Hepatocyte (in vitro differentiated cells): ENCODE results near the gene RBBP7. TPM values are rescaled to one million over a fixed set of nuclear protein-coding genes. Genes with fewer than 3 reads are reported as not detected.

ENCODE experiments used
- DNase-seq: peaks from one replicate; pipeline ENCODE4 v3.0.0-alpha.2; 2016; ENCODE audit warnings: low spot score
- H2AFZ ChIP-seq: fragments of 200-600 bp; sonication (generic); 2 replicates; pipeline ENCODE4 v1.6.0; 2016; ENCODE audit warnings: antibody characterized with exemption, mild to moderate bottlenecking
- H3K27ac ChIP-seq: fragments of 200-600 bp; sonication (generic); 2 replicates; pipeline ENCODE4 v1.5.1; 2016; ENCODE audit warnings: mild to moderate bottlenecking
- H3K27me3 ChIP-seq: fragments of 200-600 bp; sonication (generic); 2 replicates; pipeline ENCODE4 v1.6.1; 2016
- H3K36me3 ChIP-seq: fragments of 200-600 bp; sonication (generic); replicated peaks from 2 replicates; pipeline ENCODE4 v1.5.1; 2016; ENCODE audit warnings: low read depth; ENCODE audit not compliant: insufficient read depth
- H3K4me1 ChIP-seq: fragments of 200-600 bp; sonication (generic); 2 replicates; pipeline ENCODE4 v1.5.1; 2016; ENCODE audit warnings: mild to moderate bottlenecking, moderate library complexity; ENCODE audit not compliant: insufficient read depth
- H3K4me2 ChIP-seq: fragments of 200-600 bp; sonication (generic); 2 replicates; pipeline ENCODE4 v1.6.0; 2016
- H3K4me3 ChIP-seq: fragments of 200-600 bp; sonication (generic); 2 replicates; pipeline ENCODE4 v1.5.1; 2016; ENCODE audit warnings: mild to moderate bottlenecking
- H3K79me2 ChIP-seq: fragments of 200-600 bp; sonication (generic); 2 replicates; pipeline ENCODE4 v1.6.0; 2017; ENCODE audit warnings: mild to moderate bottlenecking
- H3K9me2 ChIP-seq: fragments of 200-600 bp; sonication (generic); replicated peaks from 2 replicates; pipeline ENCODE4 v1.6.0; 2017; ENCODE audit warnings: mild to moderate bottlenecking; ENCODE audit not compliant: insufficient read depth
- H3K9me3 ChIP-seq: fragments of 200-600 bp; sonication (generic); 2 replicates; pipeline ENCODE4 v1.5.1; 2016; ENCODE audit warnings: low read depth, mild to moderate bottlenecking
- H4K20me1 ChIP-seq: fragments of 200-600 bp; sonication (generic); 2 replicates; pipeline ENCODE4 v1.6.0; 2016; ENCODE audit warnings: mild to moderate bottlenecking; ENCODE audit not compliant: insufficient read depth, poor library complexity, severe bottlenecking
- CTCF ChIP-seq: fragments of 200-600 bp; sonication (generic); IDR thresholded peaks from 2 replicates; pipeline ENCODE4 v1.5.1; 2016; ENCODE audit warnings: antibody characterized with exemption, mild to moderate bottlenecking; ENCODE audit not compliant: poor library complexity
- EZH2 ChIP-seq: fragments of 200-600 bp; sonication (generic); IDR thresholded peaks from 2 replicates; pipeline ENCODE4 v1.6.1; 2016; ENCODE audit warnings: antibody characterized with exemption, mild to moderate bottlenecking, borderline replicate concordance
- EZH2phosphoT487 ChIP-seq: fragments of 200-600 bp; sonication (generic); IDR thresholded peaks from one replicate; pipeline ENCODE4 v1.6.1; 2018; ENCODE audit warnings: antibody characterized with exemption, mild to moderate bottlenecking, low read depth, moderate library complexity; ENCODE audit not compliant: unreplicated experiment, severe bottlenecking
- WGBS: methylation state at CpG from one replicate; pipeline ENCODE4 v1.1.6; 2016; ENCODE audit warnings: low lambda C conversion rate; ENCODE audit errors: missing lambda C conversion rate; 5-methylcytosine and 5-hydroxymethylcytosine counted together
- polyA plus RNA-seq: library from polyadenylated mRNA; unstranded; fragments of >200 nt; fragmentation: Nextera tagmentation; extraction: Ambion mirVana; gene quantifications from 2 replicates; pipeline ENCODE4 v1.2.1, GENCODE V29; 2016
- total RNA-seq: library from RNA; depleted of rRNA; stranded (reverse); fragments of >200 nt; gene quantifications from 2 replicates; pipeline ENCODE4 v1.2.3, GENCODE V29; 2014

Gene RBBP7
- total and polyA plus RNA-seq, 2 experiments from 2014 or later, result 185 to 263 TPM

- H3K4me3 ChIP-seq, result no peak overlapping the region
- no peak for DNase-seq
- H3K4me2 ChIP-seq, result no peak overlapping the region
- no peaks in the 10 kb centered on the region for H3K79me2 ChIP-seq
- no peaks in the 10 kb centered on the region for H3K36me3 ChIP-seq
- H3K27ac ChIP-seq, result no peak overlapping the region
- H3K27me3 ChIP-seq, result no peaks in the 10 kb centered on the region
- H3K9me3 ChIP-seq, result no peaks in the 10 kb centered on the region
- H4K20me1 ChIP-seq, result no peaks in the 10 kb centered on the region
- WGBS, result 84% methylated on average over 3 of the region's 5 CpGs
- no peaks in the 10 kb centered on the region for H3K4me1 ChIP-seq
- no peaks in the 10 kb centered on the region for H3K9me2 ChIP-seq
- TF ChIP-seq EZH2phosphoT487 (no peak), EZH2 (no peak), CTCF (no peak)
- no peak overlapping the region for H2AFZ ChIP-seq
These were observed 46.4 kb upstream of the RBBP7 start for GRCh38 chrX:16916561-16916960.

- 79% methylated on average over 3 of the region's 3 CpGs for WGBS
- no peak for DNase-seq
These were observed 43.9 kb upstream of the RBBP7 start for GRCh38 chrX:16914058-16914457.

GRCh38 chrX:16910376-16910775, 40.2 kb upstream of the RBBP7 start:
- WGBS, result 46% methylated on average over 1 of the region's 1 CpG
- DNase-seq, result no peak
- no peaks in the 10 kb centered on the region for H3K4me1 ChIP-seq
- H3K9me2 ChIP-seq, result no peaks in the 10 kb centered on the region
- H3K36me3 ChIP-seq, result no peaks in the 10 kb centered on the region
- H3K79me2 ChIP-seq, result no peaks in the 10 kb centered on the region
- no peaks in the 10 kb centered on the region for H4K20me1 ChIP-seq
- no peak overlapping the region for H3K4me3 ChIP-seq
- H3K27me3 ChIP-seq, result no peaks in the 10 kb centered on the region
- H2AFZ ChIP-seq, result no peak overlapping the region
- no peaks in the 10 kb centered on the region for H3K9me3 ChIP-seq
- H3K27ac ChIP-seq, result no peak overlapping the region
- no peak overlapping the region for H3K4me2 ChIP-seq
- TF ChIP-seq EZH2phosphoT487, result no peak
- TF ChIP-seq CTCF, result no peak
- no peak for TF ChIP-seq EZH2

More at GRCh38 chrX:16914058-16914457, 43.9 kb upstream of the RBBP7 start:
- H3K36me3 ChIP-seq, result no peaks in the 10 kb centered on the region
- no peak overlapping the region for H3K27ac ChIP-seq
- no peaks in the 10 kb centered on the region for H3K9me2 ChIP-seq
- no peaks in the 10 kb centered on the region for H3K4me1 ChIP-seq
- no peaks in the 10 kb centered on the region for H3K79me2 ChIP-seq
- H3K9me3 ChIP-seq, result no peaks in the 10 kb centered on the region
- no peak overlapping the region for H3K4me2 ChIP-seq
- no peaks in the 10 kb centered on the region for H4K20me1 ChIP-seq
- H3K4me3 ChIP-seq, result no peak overlapping the region
- H2AFZ ChIP-seq, result no peak overlapping the region
- TF ChIP-seq CTCF (no peak), EZH2phosphoT487 (no peak), EZH2 (no peak)
- H3K27me3 ChIP-seq, result no peaks in the 10 kb centered on the region

GRCh38 chrX:16903274-16904022, 33.3 kb upstream of the RBBP7 start:
- Histone ChIP-seq H3K27ac (no peak overlapping the region), H4K20me1 (no peaks in the 10 kb centered on the region), H3K79me2 (no peaks in the 10 kb centered on the region), H3K4me3 (no peak overlapping the region), H3K4me1 (no peaks in the 10 kb centered on the region), H3K4me2 (no peak overlapping the region), H3K36me3 (no peaks in the 10 kb centered on the region), H3K9me2 (no peaks in the 10 kb centered on the region), H2AFZ (no peak overlapping the region), H3K27me3 (no peaks in the 10 kb centered on the region), H3K9me3 (no peaks in the 10 kb centered on the region)
- no peak for DNase-seq
- WGBS, result 84% methylated on average over 8 of the region's 8 CpGs
- TF ChIP-seq EZH2 (no peak), CTCF (no peak), EZH2phosphoT487 (no peak)
